Fibroblast of skin of abdomen (primary cell): ENCODE results near the gene FBXL19. TPM values are rescaled to one million over a fixed set of nuclear protein-coding genes. Genes with fewer than 3 reads are reported as not detected.
A peak's percentile ranks its signal among the peaks of the same experiment; 100 is the strongest.
"Not testable (repeated sequence)": the region's sequence is repeated elsewhere in the genome, so short reads cannot be mapped to it uniquely, and the experiment has no call there.

Experiments
- DNase-seq: peaks from one replicate; pipeline ENCODE4 v3.0.0-alpha.2; 2013
- polyA plus RNA-seq, 2 experiments: library from polyadenylated mRNA; unstranded; fragments of 120-200 nt; gene quantifications; one replicate each; pipeline ENCODE4 v1.2.1, GENCODE V29; 2013; ENCODE audit not compliant: insufficient read length in 2 of 2

FBXL19 gene, protein sequence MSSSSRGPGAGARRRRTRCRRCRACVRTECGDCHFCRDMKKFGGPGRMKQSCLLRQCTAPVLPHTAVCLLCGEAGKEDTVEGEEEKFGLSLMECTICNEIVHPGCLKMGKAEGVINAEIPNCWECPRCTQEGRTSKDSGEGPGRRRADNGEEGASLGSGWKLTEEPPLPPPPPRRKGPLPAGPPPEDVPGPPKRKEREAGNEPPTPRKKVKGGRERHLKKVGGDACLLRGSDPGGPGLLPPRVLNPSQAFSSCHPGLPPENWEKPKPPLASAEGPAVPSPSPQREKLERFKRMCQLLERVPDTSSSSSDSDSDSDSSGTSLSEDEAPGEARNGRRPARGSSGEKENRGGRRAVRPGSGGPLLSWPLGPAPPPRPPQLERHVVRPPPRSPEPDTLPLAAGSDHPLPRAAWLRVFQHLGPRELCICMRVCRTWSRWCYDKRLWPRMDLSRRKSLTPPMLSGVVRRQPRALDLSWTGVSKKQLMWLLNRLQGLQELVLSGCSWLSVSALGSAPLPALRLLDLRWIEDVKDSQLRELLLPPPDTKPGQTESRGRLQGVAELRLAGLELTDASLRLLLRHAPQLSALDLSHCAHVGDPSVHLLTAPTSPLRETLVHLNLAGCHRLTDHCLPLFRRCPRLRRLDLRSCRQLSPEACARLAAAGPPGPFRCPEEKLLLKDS
- 22.6 TPM for polyA plus RNA-seq (2013, experiment 1 of 2; ENCODE audit: insufficient read length)
- polyA plus RNA-seq (2013, experiment 2 of 2; ENCODE audit: insufficient read length) = 22.3 TPM

- no peak for DNase-seq
Observed at GRCh38 chr16:30923554-30924075, at the start of gene FBXL19. TSS of gene FBXL19 (plus strand) at chr16:30923572. CDS start at chr16:30925755, 2,183 bp downstream.

GRCh38 chr16:30874244-30874820, 49.0 kb upstream of the FBXL19 start:
- DNase-seq = no peak

- peak; percentile 89 for DNase-seq
Observed at GRCh38 chr16:30874821-30875717, 48.3 kb upstream of the FBXL19 start.

DNA sequence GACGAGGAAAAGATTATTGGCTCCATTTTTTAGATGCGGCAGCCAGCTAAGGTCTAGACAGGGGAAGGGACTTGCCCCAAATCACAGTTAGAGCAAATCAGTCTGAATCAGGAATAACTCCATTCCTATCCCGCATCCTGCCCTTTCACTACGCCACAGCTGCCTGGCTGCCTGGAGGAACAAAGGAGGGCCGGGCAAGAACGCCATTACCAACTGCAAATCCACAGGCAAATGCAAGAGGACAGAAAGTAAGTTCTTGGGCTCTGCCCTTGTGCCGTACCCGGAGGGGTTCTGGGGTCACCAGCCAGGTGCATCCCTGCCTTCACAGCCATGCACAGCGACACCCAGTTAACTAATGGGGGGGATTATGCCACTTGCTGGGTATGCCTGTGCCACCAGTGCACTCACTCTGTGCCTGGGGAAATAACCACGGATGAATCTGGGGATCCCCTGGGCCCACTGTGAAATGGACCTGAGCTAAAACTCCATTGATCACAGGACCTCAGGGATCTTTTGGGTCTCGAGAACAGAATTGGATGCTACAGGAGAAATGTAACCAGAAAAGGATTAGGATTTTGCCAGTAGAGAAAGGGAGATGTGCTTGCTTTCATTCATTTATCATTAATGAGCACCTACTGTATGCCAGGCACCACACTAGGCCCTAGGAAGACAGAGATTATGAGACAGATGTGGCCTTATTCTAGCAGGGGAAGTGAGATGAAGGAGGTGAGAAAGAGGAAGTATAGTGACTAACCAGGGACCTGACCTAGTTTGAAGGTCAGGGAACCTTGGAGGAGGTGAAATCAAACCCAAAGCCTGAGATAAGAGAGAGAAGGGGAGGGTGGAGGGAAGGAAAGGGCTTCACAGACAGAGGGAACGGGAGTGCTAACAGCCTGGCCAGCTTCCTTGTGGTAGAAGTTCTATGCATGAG, 47.2 kb upstream of the FBXL19 start:
- DNase-seq = no peak

DNA sequence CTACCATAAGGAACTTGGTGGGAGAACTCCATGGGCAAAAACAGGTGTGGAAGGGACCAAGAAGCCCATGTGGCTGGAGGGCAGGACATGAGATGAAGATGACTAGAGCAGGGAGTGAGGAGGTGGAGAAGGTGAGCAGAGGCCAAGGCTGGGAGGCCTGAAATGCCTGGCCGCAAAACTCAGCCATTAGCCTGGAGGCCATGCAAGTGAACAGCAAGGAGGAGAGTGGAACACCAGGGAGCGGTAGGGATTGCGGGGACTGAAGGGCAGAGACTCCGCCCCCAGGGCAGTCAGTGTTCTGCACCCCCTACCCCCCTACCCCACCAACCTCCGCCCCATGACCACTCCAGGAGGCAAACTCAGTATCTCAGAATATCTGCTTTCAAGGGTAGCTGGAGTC, 46.5 kb upstream of the FBXL19 start:
- DNase-seq = no peak

DNA sequence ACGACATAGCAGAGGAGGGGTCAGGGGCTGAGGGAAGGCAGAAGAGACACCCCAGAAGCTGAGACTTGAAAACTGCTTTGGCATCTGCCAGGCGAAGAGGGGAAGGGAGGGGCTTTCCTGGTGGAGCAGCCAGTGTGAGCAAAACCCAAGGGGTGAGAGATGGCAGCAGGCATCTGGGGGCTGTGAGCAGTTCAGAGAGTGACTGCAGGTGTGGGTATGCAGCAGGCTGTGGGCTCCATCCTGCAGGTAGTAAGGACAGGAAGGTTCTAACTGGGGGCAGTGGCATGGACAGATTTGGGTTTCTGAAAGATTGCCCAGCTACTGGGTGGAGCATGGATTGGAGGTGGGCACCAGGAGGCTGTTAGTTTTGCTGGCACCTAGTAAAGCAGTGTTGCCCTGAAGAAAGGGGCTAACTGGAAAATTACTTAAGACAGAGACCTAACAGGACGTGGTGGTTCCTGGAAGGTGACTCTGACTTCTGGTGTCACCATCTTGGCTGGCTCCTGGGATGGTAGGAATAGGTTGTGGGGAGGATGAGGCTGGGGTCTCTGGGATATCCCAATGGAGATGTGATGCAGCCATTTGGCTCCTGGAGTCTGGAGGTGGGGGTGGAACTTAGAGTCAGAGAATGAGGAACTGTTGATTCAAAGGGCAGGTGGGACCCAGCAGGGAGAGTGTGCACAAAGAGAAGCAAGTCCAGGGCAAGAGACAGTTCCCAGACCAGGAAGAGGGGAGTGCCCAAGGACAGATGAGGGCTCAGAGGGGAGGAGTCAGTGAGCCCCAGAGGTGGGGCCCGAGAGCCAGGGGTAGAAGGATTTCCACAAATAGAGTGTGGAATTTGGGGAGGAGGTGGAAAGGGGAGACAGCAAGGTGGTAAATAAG, 40.7 kb upstream of the FBXL19 start:
- DNase-seq = no peak

DNA sequence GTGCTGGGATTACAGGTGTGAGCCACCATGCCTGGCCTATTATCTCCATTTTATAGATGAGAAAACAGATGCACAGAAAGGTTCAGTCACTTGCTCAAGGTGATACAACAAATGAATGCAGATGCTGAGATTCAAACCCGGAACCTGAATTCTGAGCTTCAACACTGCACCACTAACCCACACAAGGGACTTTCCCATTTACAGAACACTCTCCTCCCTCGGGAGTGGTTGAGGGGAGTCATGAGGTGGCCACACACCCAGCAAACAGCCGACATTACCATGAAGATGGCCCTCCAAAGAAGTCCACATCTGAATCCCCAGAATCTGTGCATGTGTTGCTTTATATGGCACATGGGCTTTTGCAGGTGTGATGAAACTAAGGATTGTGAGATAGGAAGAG, 38.6 kb upstream of the FBXL19 start:
- no peak for DNase-seq

- no peak for DNase-seq
Observed at GRCh38 chr16:30885196-30885595, 38.2 kb upstream of the FBXL19 start.

- DNase-seq = no peak
Observed at GRCh38 chr16:30886145-30886544, 37.2 kb upstream of the FBXL19 start.

GRCh38 chr16:30887927-30888326, 35.4 kb upstream of the FBXL19 start:
- DNase-seq = no peak

- no peak for DNase-seq
Observed at GRCh38 chr16:30888856-30889499, 34.4 kb upstream of the FBXL19 start.

DNA sequence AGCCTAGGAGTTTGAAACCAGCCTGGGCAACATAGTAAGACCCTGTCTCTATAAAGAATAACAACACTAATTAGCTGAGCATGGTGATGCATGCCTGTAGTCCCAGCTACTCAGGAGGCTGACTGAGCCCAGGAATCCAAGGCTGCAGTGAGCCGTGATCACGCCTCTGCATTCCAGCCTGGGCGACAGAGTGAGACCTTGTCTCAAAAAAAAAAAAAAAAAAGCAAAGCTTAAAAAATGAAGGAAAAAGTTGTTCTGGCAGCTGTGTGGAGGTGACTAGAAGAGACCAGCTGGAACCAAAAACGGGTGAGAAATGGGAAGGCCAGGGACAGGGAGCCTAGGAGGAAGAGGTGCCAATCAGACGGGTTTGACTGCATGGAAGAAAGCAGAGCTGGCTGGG, 33.7 kb upstream of the FBXL19 start:
- no peak for DNase-seq

DNA sequence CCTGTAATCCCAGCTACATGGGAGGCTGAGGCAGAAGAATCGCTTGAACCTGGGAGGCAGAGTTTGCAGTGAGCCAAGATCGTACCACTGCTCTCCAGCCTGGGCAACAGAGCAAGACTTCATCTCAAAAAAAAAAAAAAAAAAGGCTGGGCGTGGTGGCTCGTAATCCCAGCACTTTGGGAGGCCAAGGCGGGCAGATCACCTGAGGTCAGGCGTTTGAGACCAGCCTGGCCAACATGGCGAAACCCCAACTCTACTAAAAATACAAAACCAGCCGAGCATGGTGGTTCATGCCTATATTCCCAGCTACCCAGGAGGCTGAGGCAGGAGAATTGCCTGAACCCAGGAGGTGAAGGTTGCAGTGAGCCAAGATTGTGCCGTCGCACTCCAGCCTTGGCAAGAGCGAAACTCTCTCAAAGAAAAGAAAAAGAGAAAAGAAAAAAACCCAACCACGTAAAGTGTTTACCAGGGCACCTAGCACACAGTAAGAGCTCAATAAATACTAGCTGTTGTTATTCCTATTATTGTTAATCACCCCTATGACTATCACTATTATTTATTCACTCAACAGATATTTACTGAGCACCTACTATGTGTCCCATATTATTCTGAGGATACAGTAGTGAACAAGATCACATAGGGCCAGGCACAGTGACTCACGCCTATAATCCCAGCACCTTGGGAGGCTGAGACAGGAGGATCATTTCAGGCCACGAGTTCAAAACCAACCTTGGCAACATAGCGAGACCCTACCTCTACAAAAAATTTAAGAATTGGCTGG, 32.1 kb upstream of the FBXL19 start:
- DNase-seq = not testable (repeated sequence)

GRCh38 chr16:30892670-30893416, 30.5 kb upstream of the FBXL19 start:
- DNase-seq = no peak

GRCh38 chr16:30893417-30893743, 30.0 kb upstream of the FBXL19 start:
- no peak for DNase-seq

- DNase-seq = peak; percentile 90
Observed at GRCh38 chr16:30893744-30894539, 29.4 kb upstream of the FBXL19 start, which contains the start of gene BCL7C. TSS of gene BCL7C (minus strand) at chr16:30894077. CDS start at chr16:30893944, 133 bp downstream.
